Left ventricle myocardium inferior (tissue), 1 donor: ENCODE measurements around the gene BACH2. TPM values are rescaled to one million over a fixed set of nuclear protein-coding genes. Genes with fewer than 3 reads are reported as not detected.
A peak's percentile ranks its signal among the peaks of the same experiment; 100 is the strongest.
"Not testable (repeated sequence)": the region's sequence is repeated elsewhere in the genome, so short reads cannot be mapped to it uniquely, and the experiment has no call there.

Experiments used
- DNase-seq: peaks from one replicate; pipeline ENCODE4 v3.0.0-alpha.2; 2020
- H3K27ac ChIP-seq: fragments of 200-600 bp; replicated peaks from 2 replicates; pipeline ENCODE4 v1.8.0; 2021
- H3K27me3 ChIP-seq: fragments of 200-600 bp; 2 replicates; pipeline ENCODE4 v1.8.0; 2021; ENCODE audit warnings: low read depth
- H3K36me3 ChIP-seq: fragments of 200-600 bp; 2 replicates; pipeline ENCODE4 v1.8.0; 2021
- H3K4me1 ChIP-seq: fragments of 200-600 bp; 2 replicates; pipeline ENCODE4 v1.8.0; 2021
- H3K4me3 ChIP-seq: fragments of 200-600 bp; 2 replicates; pipeline ENCODE4 v1.8.0; 2021; ENCODE audit warnings: mild to moderate bottlenecking, moderate library complexity
- H3K9me3 ChIP-seq: fragments of 200-600 bp; replicated peaks from 2 replicates; pipeline ENCODE4 v1.8.0; 2021
- CTCF ChIP-seq: fragments of 200-600 bp; IDR thresholded peaks from 2 replicates; pipeline ENCODE4 v1.8.0; 2021; ENCODE audit warnings: antibody characterized with exemption, mild to moderate bottlenecking, borderline replicate concordance
- intact Hi-C: fragments of 100-400 bp; cut with micrococcal nuclease; formaldehyde crosslinking; loops from one replicate; pipeline ENCODE4 v1.11.0; 2022
- total RNA-seq: library from RNA; stranded (reverse); fragmentation: NEBNext Ultra II Directional; extraction: Animal tissue kit (Norgen Biotek cat#: 25700); gene quantifications from one replicate; pipeline ENCODE4 v1.2.1, GENCODE V29; 2021
- donor health status: DM: no; HTN: yes; CAD: no; lungs with severe emphysema.

BACH2 gene
- total RNA-seq, 1 donor from 2014 or later, result 1.5 TPM

DNA sequence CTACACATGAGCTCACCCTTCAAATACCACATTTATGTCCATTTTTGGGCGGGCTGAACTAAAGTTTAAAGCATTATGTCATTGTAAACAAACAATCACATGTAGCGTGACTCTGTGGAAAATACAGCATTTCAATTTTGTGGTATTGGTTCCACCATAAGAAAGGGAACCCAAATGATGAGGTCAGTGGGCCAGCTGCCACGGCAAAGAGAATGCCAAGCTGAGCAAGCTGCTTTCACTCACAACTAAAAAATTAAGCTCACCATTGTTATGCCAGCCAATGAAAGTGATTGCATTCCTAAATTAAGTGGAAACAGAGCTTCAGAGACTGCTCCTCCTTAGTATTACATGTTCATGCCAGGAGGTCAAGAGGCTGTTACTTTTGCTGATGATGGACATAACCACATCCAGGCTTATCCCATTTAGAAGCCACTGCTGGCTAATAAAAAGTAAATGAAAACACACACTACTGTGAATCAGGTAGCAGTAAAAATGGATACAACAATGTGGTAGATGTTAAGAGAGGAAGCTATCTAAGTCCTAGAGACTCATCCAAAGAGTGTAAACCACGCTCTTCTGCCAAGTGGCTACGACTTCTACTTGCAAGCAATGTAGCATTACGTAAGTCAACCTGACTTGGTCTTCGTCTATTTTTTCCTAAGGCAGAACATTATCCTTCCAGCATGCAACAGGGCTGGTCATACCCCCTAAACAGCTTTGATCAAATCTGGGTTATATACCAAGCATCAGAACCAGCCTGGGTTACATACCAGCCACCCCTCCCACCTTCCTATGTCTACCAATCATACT is 164.8 kb downstream of the BACH2 start:
- intact Hi-C loops, result no loop called here
- no peak overlapping the region for H3K4me3 ChIP-seq
- TF ChIP-seq CTCF, result no peak
- no peaks in the 10 kb centered on the region for H3K27me3 ChIP-seq
- no peaks in the 10 kb centered on the region for H3K36me3 ChIP-seq
- H3K4me1 ChIP-seq, result peaks cover 14% of the 10 kb centered on the region
- no peaks in the 10 kb centered on the region for H3K9me3 ChIP-seq
- H3K27ac ChIP-seq, result no peak overlapping the region
- peak; percentile 44 for DNase-seq

GRCh38 chr6:90131125-90131524 is 165.5 kb downstream of the BACH2 start:
- Histone ChIP-seq H3K9me3 (no peaks in the 10 kb centered on the region), H3K27ac (no peak overlapping the region), H3K36me3 (no peaks in the 10 kb centered on the region), H3K4me3 (no peak overlapping the region), H3K4me1 (peaks cover 17% of the 10 kb centered on the region), H3K27me3 (no peaks in the 10 kb centered on the region)
- DNase-seq, result no peak
- intact Hi-C loops, result no loop called here
- TF ChIP-seq CTCF, result no peak

GRCh38 chr6:90128687-90129086 is 168.0 kb downstream of the BACH2 start:
- DNase-seq, H3K4me3 ChIP-seq, H3K9me3 ChIP-seq, intact Hi-C loops, H3K27ac ChIP-seq, H3K27me3 ChIP-seq, H3K36me3 ChIP-seq: not testable (repeated sequence)
- H3K4me1 ChIP-seq, result peaks cover 17% of the 10 kb centered on the region

DNA sequence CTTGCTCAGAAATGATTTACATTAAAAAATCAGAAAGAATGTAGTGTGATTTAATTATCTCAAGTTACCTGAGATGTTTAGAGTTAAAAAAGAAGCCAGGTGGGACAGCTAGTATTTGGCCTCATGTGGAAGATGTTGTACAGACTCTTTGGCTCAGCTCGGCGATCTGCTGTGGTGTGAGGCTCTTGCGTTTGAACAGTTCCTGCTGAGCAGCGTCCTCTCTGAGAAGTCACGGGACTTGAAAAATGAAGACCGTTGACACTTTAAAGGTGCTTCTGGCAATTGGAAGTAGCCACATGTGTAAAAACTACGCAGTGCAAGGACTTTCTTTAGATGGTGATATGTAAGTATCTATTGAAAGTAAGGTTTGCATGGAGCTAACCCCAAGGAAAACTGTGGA is 169.0 kb downstream of the BACH2 start:
- no peaks in the 10 kb centered on the region for H3K27me3 ChIP-seq
- H3K36me3 ChIP-seq, result no peaks in the 10 kb centered on the region
- H3K4me3 ChIP-seq, result no peak overlapping the region
- no peak overlapping the region for H3K27ac ChIP-seq
- intact Hi-C loops, result no loop called here
- no peak for TF ChIP-seq CTCF
- H3K9me3 ChIP-seq, result no peaks in the 10 kb centered on the region
- H3K4me1 ChIP-seq, result peaks cover 17% of the 10 kb centered on the region
- DNase-seq, result no peak

GRCh38 chr6:90126839-90127238 is 169.8 kb downstream of the BACH2 start:
- no peak for DNase-seq
- intact Hi-C loops, result no loop called here
- H3K4me3 ChIP-seq, result no peak overlapping the region
- H3K36me3 ChIP-seq, result no peaks in the 10 kb centered on the region
- no peaks in the 10 kb centered on the region for H3K9me3 ChIP-seq
- no peaks in the 10 kb centered on the region for H3K27me3 ChIP-seq
- TF ChIP-seq CTCF, result no peak
- peaks cover 13% of the 10 kb centered on the region for H3K4me1 ChIP-seq
- no peak overlapping the region for H3K27ac ChIP-seq

DNA sequence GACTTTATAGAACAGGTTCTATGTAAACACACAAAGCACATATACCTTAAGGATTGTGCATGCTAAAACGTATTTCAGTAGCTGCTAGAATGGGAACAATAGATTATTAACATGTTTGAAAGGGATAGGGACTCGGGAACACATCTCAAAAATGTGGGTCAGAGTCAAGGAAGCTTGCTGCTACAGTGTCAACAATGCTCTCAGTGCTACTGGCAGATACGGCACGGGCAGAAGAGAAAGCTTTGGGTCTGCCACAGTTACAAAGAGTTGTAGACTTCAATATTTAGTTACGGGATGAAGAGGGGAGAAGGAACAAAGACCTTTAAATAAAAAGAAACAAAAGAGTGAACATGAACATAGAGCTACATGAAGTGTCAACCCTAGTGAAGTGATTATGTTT is 170.5 kb downstream of the BACH2 start:
- Histone ChIP-seq H3K4me3 (no peak overlapping the region), H3K36me3 (no peaks in the 10 kb centered on the region), H3K9me3 (no peaks in the 10 kb centered on the region), H3K27me3 (no peaks in the 10 kb centered on the region), H3K27ac (no peak overlapping the region), H3K4me1 (peaks cover 10% of the 10 kb centered on the region)
- intact Hi-C loops, result no loop called here
- no peak for DNase-seq
- no peak for TF ChIP-seq CTCF
